ENCODE data around the gene PET117.

DNA sequence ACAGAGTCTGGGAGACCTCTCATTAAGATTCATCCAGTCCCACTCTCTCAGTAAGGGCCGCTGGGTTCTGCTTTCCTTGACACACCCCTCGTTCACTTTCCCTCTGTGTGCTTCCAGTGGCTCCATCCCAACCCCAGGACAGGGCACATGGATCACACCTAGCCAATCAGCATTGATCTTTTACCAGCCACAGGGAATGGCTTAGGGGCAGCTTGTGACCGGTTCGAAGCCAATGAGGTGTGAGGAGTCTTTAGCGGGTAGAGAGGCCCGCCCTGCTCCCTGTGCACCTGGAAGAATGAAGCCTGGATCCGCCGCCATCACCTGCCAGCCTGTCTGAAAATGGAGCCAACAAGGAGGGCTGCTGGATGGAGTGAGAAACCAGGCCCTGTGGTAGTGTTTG, 44.8 kb upstream of the PET117 start:
- TF ChIP-seq, protein P1, sequence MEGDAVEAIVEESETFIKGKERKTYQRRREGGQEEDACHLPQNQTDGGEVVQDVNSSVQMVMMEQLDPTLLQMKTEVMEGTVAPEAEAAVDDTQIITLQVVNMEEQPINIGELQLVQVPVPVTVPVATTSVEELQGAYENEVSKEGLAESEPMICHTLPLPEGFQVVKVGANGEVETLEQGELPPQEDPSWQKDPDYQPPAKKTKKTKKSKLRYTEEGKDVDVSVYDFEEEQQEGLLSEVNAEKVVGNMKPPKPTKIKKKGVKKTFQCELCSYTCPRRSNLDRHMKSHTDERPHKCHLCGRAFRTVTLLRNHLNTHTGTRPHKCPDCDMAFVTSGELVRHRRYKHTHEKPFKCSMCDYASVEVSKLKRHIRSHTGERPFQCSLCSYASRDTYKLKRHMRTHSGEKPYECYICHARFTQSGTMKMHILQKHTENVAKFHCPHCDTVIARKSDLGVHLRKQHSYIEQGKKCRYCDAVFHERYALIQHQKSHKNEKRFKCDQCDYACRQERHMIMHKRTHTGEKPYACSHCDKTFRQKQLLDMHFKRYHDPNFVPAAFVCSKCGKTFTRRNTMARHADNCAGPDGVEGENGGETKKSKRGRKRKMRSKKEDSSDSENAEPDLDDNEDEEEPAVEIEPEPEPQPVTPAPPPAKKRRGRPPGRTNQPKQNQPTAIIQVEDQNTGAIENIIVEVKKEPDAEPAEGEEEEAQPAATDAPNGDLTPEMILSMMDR (IDR thresholded peaks at IDR 0.05): no peak
- no peak for TF ChIP-seq ZFX (IDR thresholded peaks at IDR 0.05; ENCODE audit: borderline replicate concordance)

Measured in 22Rv1 (cell line).